K562 (cell line): Measurements from ENCODE around the gene CLASP1. TPM values are rescaled to one million over a fixed set of nuclear protein-coding genes. Genes with fewer than 3 reads are reported as not detected.
A peak's percentile ranks its signal among the peaks of the same experiment; 100 is the strongest.

Experiments used
- ATAC-seq: fragments of 200-7000 bp; cut with Tn5 transposase; 3 replicates; pipeline ENCODE4 v1.9.1; 2020; ENCODE audit warnings: moderate library complexity
- BruUV-seq: library from RNA; stranded (reverse); fragments of 400-500 nt; replicated peaks from 2 replicates; lab custom pipeline; 2021; lab: Mats Ljungman, UMichigan
- CTCF ChIA-PET: fragments of 300-600 bp; formaldehyde crosslinking; extraction: SDS; loops from one replicate; lab custom pipeline; 2021; ENCODE audit warnings: low intra/inter-chr PET ratio; lab: Yijun Ruan, JAX
- POLR2A ChIA-PET: fragments of 300-600, 350-650 bp; sonication (Branson Sonifier 250); formaldehyde crosslinking; extraction: SDS; loops from one replicate; lab custom pipeline; 2021; ENCODE audit warnings: antibody characterized with exemption, inconsistent platforms; lab: Yijun Ruan, JAX
- DNase-seq, 4 experiments: peaks; one replicate each; pipeline versions ENCODE4 v3.0.0 to v3.0.0-alpha.2; 2011 to 2018; ENCODE audit warnings: low spot score in 3 of 4, mixed read lengths in 3 of 4; ENCODE audit errors: extremely low read depth in 1 of 4
- FAIRE-seq: peaks from 2 replicates; lab custom pipeline; 2011; peaks lifted over from hg19 to GRCh38; lab: Jason Lieb, UNC
- H2AFZ ChIP-seq: 2 replicates; pipeline ENCODE4 v1.6.0; 2011; ENCODE audit warnings: low read depth, low read length, control low read depth, inconsistent platforms
- H3K27ac ChIP-seq: fragments of 200-600 bp; 3 replicates; pipeline ENCODE4 v1.8.0; 2011; ENCODE audit warnings: low read depth, mild to moderate bottlenecking, control low read depth, inconsistent platforms, low read length, moderate library complexity, mixed read lengths; ENCODE audit errors: extremely low read depth
- H3K27me3 ChIP-seq, 2 experiments: fragments of 300-600 bp in 1 of 2; 2 replicates in 1 of 2; 3 replicates in 1 of 2; pipeline versions ENCODE4 v1.6.0 to v1.8.0; 2011; ENCODE audit warnings: inconsistent platforms in 2 of 2, low read length in 2 of 2, mild to moderate bottlenecking in 1 of 2, mixed read lengths in 1 of 2, moderate library complexity in 1 of 2; ENCODE audit not compliant: control insufficient read depth in 2 of 2, insufficient read depth in 2 of 2
- H3K36me3 ChIP-seq: fragments of 300-600 bp; 3 replicates; pipeline ENCODE4 v1.8.0; 2011; ENCODE audit warnings: mild to moderate bottlenecking, low read length, inconsistent platforms; ENCODE audit not compliant: control insufficient read depth, insufficient read depth
- H3K4me1 ChIP-seq, 2 experiments: fragments of 200-600 bp in 1 of 2; replicated peaks in 1 of 2; 2 replicates in 1 of 2; 3 replicates in 1 of 2; pipeline versions ENCODE4 v1.5.1 to v1.8.0; 2011; ENCODE audit warnings: inconsistent platforms in 2 of 2, low read length in 2 of 2, mild to moderate bottlenecking in 1 of 2, mixed read lengths in 1 of 2, moderate library complexity in 1 of 2; ENCODE audit not compliant: control insufficient read depth in 2 of 2, insufficient read depth in 2 of 2
- H3K4me2 ChIP-seq: 2 replicates; pipeline ENCODE4 v1.6.1; 2011; ENCODE audit warnings: low read length, control low read depth, inconsistent platforms, mixed read lengths; ENCODE audit not compliant: insufficient read depth
- H3K4me3 ChIP-seq: fragments of 200-600 bp; sonication (generic), shearing (Covaris generic); 2 replicates; pipeline ENCODE4 v1.5.1; 2016; ENCODE audit warnings: control low read depth, inconsistent platforms
- H3K79me2 ChIP-seq: fragments of 200-600 bp; 3 replicates; pipeline ENCODE4 v1.8.0; 2011; ENCODE audit warnings: low read length, inconsistent platforms; ENCODE audit not compliant: control insufficient read depth, insufficient read depth
- H3K9ac ChIP-seq, 2 experiments: 2 replicates each; pipeline versions ENCODE4 v1.6.0 to v1.6.1; 2011; ENCODE audit warnings: low read depth in 2 of 2, low read length in 2 of 2, control low read depth in 1 of 2, inconsistent platforms in 1 of 2, mild to moderate bottlenecking in 1 of 2, mixed read lengths in 1 of 2; ENCODE audit not compliant: insufficient read depth in 1 of 2
- H3K9me1 ChIP-seq: one replicate; pipeline ENCODE4 v1.6.0; 2011; ENCODE audit warnings: inconsistent platforms, mild to moderate bottlenecking, low read length, moderate library complexity; ENCODE audit not compliant: control insufficient read depth, insufficient read depth
- H3K9me3 ChIP-seq: replicated peaks from 2 replicates; pipeline ENCODE4 v1.5.1; 2011; ENCODE audit warnings: low read depth, low read length, inconsistent platforms; ENCODE audit not compliant: control insufficient read depth, insufficient read depth
- H4K20me1 ChIP-seq: replicated peaks from 2 replicates; pipeline ENCODE4 v1.6.1; 2011; ENCODE audit warnings: low read length, inconsistent platforms, mixed read lengths; ENCODE audit not compliant: control insufficient read depth, insufficient read depth
- EP300 ChIP-seq: IDR thresholded peaks from 2 replicates; pipeline ENCODE4 v1.6.1; 2012; ENCODE audit warnings: low read length, improper control_type of control experiment
- ERF ChIP-seq: fragments of 450-650 bp; formaldehyde crosslinking; IDR thresholded peaks from 2 replicates; pipeline ENCODE4 v1.4.0; 2020; ENCODE audit warnings: mild to moderate bottlenecking, mixed read lengths
- MIER1 ChIP-seq: fragments of 450-650 bp; IDR thresholded peaks from 2 replicates; pipeline ENCODE4 v1.6.1; 2016; ENCODE audit warnings: antibody characterized with exemption, mild to moderate bottlenecking, low read depth
- NCOA1 ChIP-seq: fragments of 450-650 bp; IDR thresholded peaks from 2 replicates; pipeline ENCODE4 v1.6.1; 2016; ENCODE audit warnings: low read depth
- ZNF766 ChIP-seq: fragments of 200-800 bp; sonication (Bioruptor generic); conservative IDR thresholded peaks from 2 replicates; pipeline ENCODE4 v1.6.1; 2016; ENCODE audit warnings: missing genetic modification characterization, missing compliant biosample characterization
- WGBS: fragments of 100-300 bp; shearing (Covaris generic); methylation state at CpG from one replicate; pipeline ENCODE4 v1.1.6; 2016; ENCODE audit warnings: low coverage, mixed read lengths; ENCODE audit not compliant: insufficient coverage; ENCODE audit errors: missing lambda C conversion rate; 5-methylcytosine and 5-hydroxymethylcytosine counted together
- in situ Hi-C: fragments of 300-500 bp; cut with MboI; formaldehyde crosslinking; loops from 4 replicates; pipeline ENCODE4 v1.15.0; 2018; ENCODE audit warnings: inconsistent platforms, mixed read lengths
- intact Hi-C: fragments of 100-400 bp; cut with micrococcal nuclease; formaldehyde crosslinking; loops from 2 replicates; pipeline ENCODE4 v1.14.2; 2022
- polyA plus RNA-seq, 8 experiments: library from polyadenylated mRNA; depleted of rRNA in 4 of 8; stranded (reverse) in 5 of 8; unstranded in 3 of 8; fragments of >200 nt; fragmentation: Nextera tagmentation in 2 of 8; fragmentation: Illumina TruSeq in 1 of 8; extraction: Ambion mirVana in 2 of 8; extraction: Trizol in 1 of 8; gene quantifications; 2 replicates each; pipeline versions ENCODE4 v1.2.1 to v1.2.3, GENCODE V29; 2011 to 2014; ENCODE audit warnings: inconsistent platforms in 1 of 8, missing spikeins in 1 of 8
- total RNA-seq, 7 experiments: library from RNA; depleted of rRNA in 6 of 7; stranded (reverse); fragments of >200 nt in 6 of 7; fragmentation: Illumina TruSeq in 2 of 7; extraction: Trizol in 2 of 7; gene quantifications; 2 replicates each; pipeline versions ENCODE4 v1.2.1 to v1.2.3, GENCODE V29; 2011 to 2021; ENCODE audit warnings: low replicate concordance in 1 of 7
- TF ChIP-seq, protein P1 (sequence below): fragments of 450-650 bp; IDR thresholded peaks from 2 replicates; pipeline ENCODE4 v1.7.0; 2016; ENCODE audit warnings: borderline replicate concordance
- TF ChIP-seq, protein P2 (sequence below): fragments of 250-450 bp; sonication (Bioruptor Pico); IDR thresholded peaks from 2 replicates; pipeline ENCODE4 v1.5.0; 2020; ENCODE audit warnings: mild to moderate bottlenecking
- TF ChIP-seq, protein P3 (sequence below), 2 experiments: fragments of 450-650 bp; formaldehyde crosslinking in 1 of 2; IDR thresholded peaks; 2 replicates each; pipeline versions ENCODE4 v1.4.0 to v1.6.1; 2014 to 2020; ENCODE audit warnings: mild to moderate bottlenecking in 2 of 2, borderline replicate concordance in 1 of 2, low read depth in 1 of 2
- TF ChIP-seq, protein P4 (sequence below): fragments of 200-800 bp; sonication (Bioruptor generic); IDR thresholded peaks from 2 replicates; pipeline ENCODE4 v1.6.1; 2017; ENCODE audit warnings: missing genetic modification characterization, missing compliant biosample characterization

The CLASP1 gene
- total and polyA plus RNA-seq, 9 of the 15 experiments (the other 6 are each of a cell fraction or from before 2014, with no cell fraction given) = 1.7 to 40.3 (median 20.7) TPM

DNA sequence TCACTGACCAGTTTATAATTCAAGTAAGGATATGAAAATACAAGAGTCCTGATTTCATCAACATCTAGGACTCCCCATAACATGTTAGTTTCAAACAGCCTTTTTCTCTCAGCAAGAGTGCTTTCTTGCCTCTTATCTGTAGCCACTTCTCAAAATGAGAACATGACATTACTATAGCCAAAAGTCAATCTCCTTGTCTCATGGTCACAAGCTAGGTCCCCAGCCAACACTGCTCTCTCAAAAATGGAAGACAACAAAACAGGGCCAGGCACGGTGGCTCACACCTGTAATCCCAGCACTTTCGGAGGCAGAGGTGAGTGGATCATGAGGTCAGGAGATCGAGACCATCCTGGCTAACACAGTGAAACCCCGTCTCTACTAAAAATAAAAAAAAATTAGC is 15.8 kb downstream of the CLASP1 start:
- intact Hi-C loops = no loop called here
- in situ Hi-C loops = no loop called here
- ChIA-PET CTCF (no interaction called here), POLR2A (interaction anchor here (0.5 to 1.0 kb wide), 2 partner anchors 21 to 37 kb away, joined by 3 read pairs; no protein-coding TSS in a partner anchor)
- no peak for FAIRE-seq
- Histone ChIP-seq H3K4me2 (no peak overlapping the region), H2AFZ (no peak overlapping the region), H4K20me1 (no peaks in the 10 kb centered on the region), H3K27ac (0 out of 3 replicates have a peak overlapping the region, but pooled peaks have one; percentile 28), H3K9me1 (no peaks in the 10 kb centered on the region), H3K9ac (no peak overlapping the region), H3K36me3 (no peaks in the 10 kb centered on the region), H3K4me3 (no peak overlapping the region), H3K79me2 (peaks cover 61% of the 10 kb centered on the region), H3K4me1 (peaks cover 3 to 8% of the 10 kb centered on the region in 2 experiments; a peak in 3 of 5 replicates), H3K9me3 (peaks cover 3% of the 10 kb centered on the region; the same call in 1 of the 2 replicates), H3K27me3 (no peaks in the 10 kb centered on the region)
- peak; percentile 34 for ATAC-seq
- 75% methylated on average over 4 of the region's 4 CpGs for WGBS
- no TSS peak for BruUV-seq
- no peak for DNase-seq
- TF ChIP-seq ERF (CRISPR knock-in tag) = no peak
- no peak for TF ChIP-seq NCOA1
- no peak for TF ChIP-seq ZNF766 (CRISPR knock-in tag)
- TF ChIP-seq MIER1 = no peak
- TF ChIP-seq, protein P1, sequence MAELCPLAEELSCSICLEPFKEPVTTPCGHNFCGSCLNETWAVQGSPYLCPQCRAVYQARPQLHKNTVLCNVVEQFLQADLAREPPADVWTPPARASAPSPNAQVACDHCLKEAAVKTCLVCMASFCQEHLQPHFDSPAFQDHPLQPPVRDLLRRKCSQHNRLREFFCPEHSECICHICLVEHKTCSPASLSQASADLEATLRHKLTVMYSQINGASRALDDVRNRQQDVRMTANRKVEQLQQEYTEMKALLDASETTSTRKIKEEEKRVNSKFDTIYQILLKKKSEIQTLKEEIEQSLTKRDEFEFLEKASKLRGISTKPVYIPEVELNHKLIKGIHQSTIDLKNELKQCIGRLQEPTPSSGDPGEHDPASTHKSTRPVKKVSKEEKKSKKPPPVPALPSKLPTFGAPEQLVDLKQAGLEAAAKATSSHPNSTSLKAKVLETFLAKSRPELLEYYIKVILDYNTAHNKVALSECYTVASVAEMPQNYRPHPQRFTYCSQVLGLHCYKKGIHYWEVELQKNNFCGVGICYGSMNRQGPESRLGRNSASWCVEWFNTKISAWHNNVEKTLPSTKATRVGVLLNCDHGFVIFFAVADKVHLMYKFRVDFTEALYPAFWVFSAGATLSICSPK = no peak
- TF ChIP-seq, protein P2, sequence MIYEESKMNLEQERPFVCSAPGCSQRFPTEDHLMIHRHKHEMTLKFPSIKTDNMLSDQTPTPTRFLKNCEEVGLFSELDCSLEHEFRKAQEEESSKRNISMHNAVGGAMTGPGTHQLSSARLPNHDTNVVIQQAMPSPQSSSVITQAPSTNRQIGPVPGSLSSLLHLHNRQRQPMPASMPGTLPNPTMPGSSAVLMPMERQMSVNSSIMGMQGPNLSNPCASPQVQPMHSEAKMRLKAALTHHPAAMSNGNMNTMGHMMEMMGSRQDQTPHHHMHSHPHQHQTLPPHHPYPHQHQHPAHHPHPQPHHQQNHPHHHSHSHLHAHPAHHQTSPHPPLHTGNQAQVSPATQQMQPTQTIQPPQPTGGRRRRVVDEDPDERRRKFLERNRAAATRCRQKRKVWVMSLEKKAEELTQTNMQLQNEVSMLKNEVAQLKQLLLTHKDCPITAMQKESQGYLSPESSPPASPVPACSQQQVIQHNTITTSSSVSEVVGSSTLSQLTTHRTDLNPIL (CRISPR knock-in tag) = no peak
- TF ChIP-seq, protein P3, sequence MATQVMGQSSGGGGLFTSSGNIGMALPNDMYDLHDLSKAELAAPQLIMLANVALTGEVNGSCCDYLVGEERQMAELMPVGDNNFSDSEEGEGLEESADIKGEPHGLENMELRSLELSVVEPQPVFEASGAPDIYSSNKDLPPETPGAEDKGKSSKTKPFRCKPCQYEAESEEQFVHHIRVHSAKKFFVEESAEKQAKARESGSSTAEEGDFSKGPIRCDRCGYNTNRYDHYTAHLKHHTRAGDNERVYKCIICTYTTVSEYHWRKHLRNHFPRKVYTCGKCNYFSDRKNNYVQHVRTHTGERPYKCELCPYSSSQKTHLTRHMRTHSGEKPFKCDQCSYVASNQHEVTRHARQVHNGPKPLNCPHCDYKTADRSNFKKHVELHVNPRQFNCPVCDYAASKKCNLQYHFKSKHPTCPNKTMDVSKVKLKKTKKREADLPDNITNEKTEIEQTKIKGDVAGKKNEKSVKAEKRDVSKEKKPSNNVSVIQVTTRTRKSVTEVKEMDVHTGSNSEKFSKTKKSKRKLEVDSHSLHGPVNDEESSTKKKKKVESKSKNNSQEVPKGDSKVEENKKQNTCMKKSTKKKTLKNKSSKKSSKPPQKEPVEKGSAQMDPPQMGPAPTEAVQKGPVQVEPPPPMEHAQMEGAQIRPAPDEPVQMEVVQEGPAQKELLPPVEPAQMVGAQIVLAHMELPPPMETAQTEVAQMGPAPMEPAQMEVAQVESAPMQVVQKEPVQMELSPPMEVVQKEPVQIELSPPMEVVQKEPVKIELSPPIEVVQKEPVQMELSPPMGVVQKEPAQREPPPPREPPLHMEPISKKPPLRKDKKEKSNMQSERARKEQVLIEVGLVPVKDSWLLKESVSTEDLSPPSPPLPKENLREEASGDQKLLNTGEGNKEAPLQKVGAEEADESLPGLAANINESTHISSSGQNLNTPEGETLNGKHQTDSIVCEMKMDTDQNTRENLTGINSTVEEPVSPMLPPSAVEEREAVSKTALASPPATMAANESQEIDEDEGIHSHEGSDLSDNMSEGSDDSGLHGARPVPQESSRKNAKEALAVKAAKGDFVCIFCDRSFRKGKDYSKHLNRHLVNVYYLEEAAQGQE (IDR thresholded peaks at IDR 0.05; ENCODE audit: borderline replicate concordance) = no peak
- TF ChIP-seq, protein P3 (CRISPR knock-in tag; IDR thresholded peaks at IDR 0.05; ENCODE audit: low read depth) = no peak
- no peak for TF ChIP-seq EP300
- TF ChIP-seq, protein P4, sequence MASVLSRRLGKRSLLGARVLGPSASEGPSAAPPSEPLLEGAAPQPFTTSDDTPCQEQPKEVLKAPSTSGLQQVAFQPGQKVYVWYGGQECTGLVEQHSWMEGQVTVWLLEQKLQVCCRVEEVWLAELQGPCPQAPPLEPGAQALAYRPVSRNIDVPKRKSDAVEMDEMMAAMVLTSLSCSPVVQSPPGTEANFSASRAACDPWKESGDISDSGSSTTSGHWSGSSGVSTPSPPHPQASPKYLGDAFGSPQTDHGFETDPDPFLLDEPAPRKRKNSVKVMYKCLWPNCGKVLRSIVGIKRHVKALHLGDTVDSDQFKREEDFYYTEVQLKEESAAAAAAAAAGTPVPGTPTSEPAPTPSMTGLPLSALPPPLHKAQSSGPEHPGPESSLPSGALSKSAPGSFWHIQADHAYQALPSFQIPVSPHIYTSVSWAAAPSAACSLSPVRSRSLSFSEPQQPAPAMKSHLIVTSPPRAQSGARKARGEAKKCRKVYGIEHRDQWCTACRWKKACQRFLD (CRISPR knock-in tag) = no peak
